Progenitor cell of endocrine pancreas (in vitro differentiated cells): ENCODE results near the gene PAK5. TPM values are rescaled to one million over a fixed set of nuclear protein-coding genes. Genes with fewer than 3 reads are reported as not detected.

Source experiments
- DNase-seq: peaks from one replicate; pipeline ENCODE4 v3.0.0; 2021; ENCODE audit warnings: low spot score; ENCODE audit not compliant: unreplicated experiment
- H3K27ac Mint-ChIP-seq: 2 replicates; pipeline ENCODE4 v1.8.0; 2021; ENCODE audit warnings: mild to moderate bottlenecking, moderate library complexity, mixed read lengths
- H3K27me3 Mint-ChIP-seq: 2 replicates; pipeline ENCODE4 v1.8.0; 2021; ENCODE audit warnings: mixed read lengths
- H3K36me3 Mint-ChIP-seq: 2 replicates; pipeline ENCODE4 v1.8.0; 2022; ENCODE audit warnings: mixed read lengths; ENCODE audit not compliant: insufficient read depth
- H3K4me1 Mint-ChIP-seq: 2 replicates; pipeline ENCODE4 v1.8.0; 2021; ENCODE audit warnings: low read depth, mixed read lengths
- H3K4me3 Mint-ChIP-seq: 2 replicates; pipeline ENCODE4 v1.8.0; 2021; ENCODE audit warnings: low read depth, mild to moderate bottlenecking, moderate library complexity, mixed read lengths
- H3K9me3 Mint-ChIP-seq: 2 replicates; pipeline ENCODE4 v1.8.0; 2021; ENCODE audit warnings: low read depth, mixed read lengths
- CTCF ChIP-seq: fragments of 200-600 bp; sonication (generic); IDR thresholded peaks from one replicate; pipeline ENCODE4 v1.5.0; 2021; ENCODE audit warnings: antibody characterized with exemption, mild to moderate bottlenecking; ENCODE audit not compliant: unreplicated experiment
- total RNA-seq: library from RNA; stranded (reverse); gene quantifications from 2 replicates; pipeline ENCODE4 v1.2.1, GENCODE V29; 2021

The PAK5 gene
- total RNA-seq, 1 donor from 2014 or later, result 12.2 TPM

DNA sequence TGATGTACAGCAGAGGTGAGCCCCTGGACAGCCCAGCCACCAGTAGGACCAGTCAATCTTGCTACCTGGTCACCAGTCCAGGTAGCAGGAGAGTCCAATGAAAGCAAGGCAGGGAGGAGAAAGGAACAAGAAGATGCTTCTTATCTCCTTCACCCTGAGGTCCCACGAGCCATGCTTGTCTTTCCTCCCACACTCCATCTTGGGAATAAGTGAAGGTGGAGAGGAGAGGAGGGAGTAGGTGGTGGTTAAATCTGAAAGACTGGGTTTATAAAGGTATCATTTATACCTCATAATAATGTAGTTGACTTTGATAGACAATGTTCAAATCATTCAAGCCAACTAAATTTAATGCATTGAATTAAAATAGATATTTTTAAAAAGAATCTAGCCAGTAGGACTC lies 288.6 kb downstream of the PAK5 start:
- H3K4me3 Mint-ChIP-seq, result no peak overlapping the region
- TF ChIP-seq CTCF, result no peak
- H3K4me1 Mint-ChIP-seq, result no peaks in the 10 kb centered on the region
- no peak overlapping the region for H3K27ac Mint-ChIP-seq
- peaks cover 8% of the 10 kb centered on the region for H3K36me3 Mint-ChIP-seq
- DNase-seq, result no peak
- no peaks in the 10 kb centered on the region for H3K9me3 Mint-ChIP-seq
- H3K27me3 Mint-ChIP-seq, result no peaks in the 10 kb centered on the region

GRCh38 chr20:9543214-9543613 lies 295.7 kb downstream of the PAK5 start:
- Mint-ChIP-seq H3K9me3 (no peaks in the 10 kb centered on the region), H3K27me3 (no peaks in the 10 kb centered on the region), H3K4me1 (no peaks in the 10 kb centered on the region), H3K4me3 (no peak overlapping the region), H3K36me3 (peaks cover 13% of the 10 kb centered on the region), H3K27ac (no peak overlapping the region)
- no peak for TF ChIP-seq CTCF
- no peak for DNase-seq

- DNase-seq, result no peak
- TF ChIP-seq CTCF, result no peak
- no peaks in the 10 kb centered on the region for H3K4me1 Mint-ChIP-seq
- H3K9me3 Mint-ChIP-seq, result peaks cover 3% of the 10 kb centered on the region
- no peaks in the 10 kb centered on the region for H3K27me3 Mint-ChIP-seq
- no peak overlapping the region for H3K4me3 Mint-ChIP-seq
- no peaks in the 10 kb centered on the region for H3K36me3 Mint-ChIP-seq
- no peak overlapping the region for H3K27ac Mint-ChIP-seq
Measured at GRCh38 chr20:9535449-9535848, 303.4 kb downstream of the PAK5 start.

GRCh38 chr20:9534025-9534424 lies 304.9 kb downstream of the PAK5 start:
- H3K4me3 Mint-ChIP-seq, result no peak overlapping the region
- TF ChIP-seq CTCF, result no peak
- H3K9me3 Mint-ChIP-seq, result peaks cover 3% of the 10 kb centered on the region
- no peaks in the 10 kb centered on the region for H3K36me3 Mint-ChIP-seq
- no peaks in the 10 kb centered on the region for H3K4me1 Mint-ChIP-seq
- DNase-seq, result no peak
- no peak overlapping the region for H3K27ac Mint-ChIP-seq
- no peaks in the 10 kb centered on the region for H3K27me3 Mint-ChIP-seq

GRCh38 chr20:9532069-9532838 lies 306.6 kb downstream of the PAK5 start:
- Mint-ChIP-seq H3K27ac (no peak overlapping the region), H3K9me3 (peaks cover 3% of the 10 kb centered on the region), H3K4me1 (peaks cover 2% of the 10 kb centered on the region), H3K4me3 (no peak overlapping the region), H3K27me3 (no peaks in the 10 kb centered on the region), H3K36me3 (no peaks in the 10 kb centered on the region)
- no peak for DNase-seq
- TF ChIP-seq CTCF, result no peak
